PC-3 (cell line): ENCODE results near the gene PYM1.

Source experiments
- EZH2 ChIP-seq: fragments of 300-600 bp; sonication (generic); IDR thresholded peaks from one replicate; pipeline ENCODE4 v1.6.1; 2017; ENCODE audit warnings: antibody characterized with exemption, mild to moderate bottlenecking, low read length; ENCODE audit not compliant: unreplicated experiment
- EZH2phosphoT487 ChIP-seq: fragments of 300-600 bp; sonication (generic); IDR thresholded peaks from 2 replicates; pipeline ENCODE4 v1.6.1; 2018; ENCODE audit warnings: mild to moderate bottlenecking, antibody characterized with exemption, low read length, borderline replicate concordance
- TF ChIP-seq, protein P1 (sequence below): fragments of 300-600 bp; sonication (generic); conservative IDR thresholded peaks from 2 replicates; pipeline ENCODE4 v1.5.1; 2017; ENCODE audit warnings: antibody characterized with exemption, low read depth, mild to moderate bottlenecking, low read length

GRCh38 chr12:55877824-55878223, 49.9 kb downstream of the PYM1 start:
- TF ChIP-seq EZH2 (no peak), EZH2phosphoT487 (no peak)
- TF ChIP-seq, protein P1, sequence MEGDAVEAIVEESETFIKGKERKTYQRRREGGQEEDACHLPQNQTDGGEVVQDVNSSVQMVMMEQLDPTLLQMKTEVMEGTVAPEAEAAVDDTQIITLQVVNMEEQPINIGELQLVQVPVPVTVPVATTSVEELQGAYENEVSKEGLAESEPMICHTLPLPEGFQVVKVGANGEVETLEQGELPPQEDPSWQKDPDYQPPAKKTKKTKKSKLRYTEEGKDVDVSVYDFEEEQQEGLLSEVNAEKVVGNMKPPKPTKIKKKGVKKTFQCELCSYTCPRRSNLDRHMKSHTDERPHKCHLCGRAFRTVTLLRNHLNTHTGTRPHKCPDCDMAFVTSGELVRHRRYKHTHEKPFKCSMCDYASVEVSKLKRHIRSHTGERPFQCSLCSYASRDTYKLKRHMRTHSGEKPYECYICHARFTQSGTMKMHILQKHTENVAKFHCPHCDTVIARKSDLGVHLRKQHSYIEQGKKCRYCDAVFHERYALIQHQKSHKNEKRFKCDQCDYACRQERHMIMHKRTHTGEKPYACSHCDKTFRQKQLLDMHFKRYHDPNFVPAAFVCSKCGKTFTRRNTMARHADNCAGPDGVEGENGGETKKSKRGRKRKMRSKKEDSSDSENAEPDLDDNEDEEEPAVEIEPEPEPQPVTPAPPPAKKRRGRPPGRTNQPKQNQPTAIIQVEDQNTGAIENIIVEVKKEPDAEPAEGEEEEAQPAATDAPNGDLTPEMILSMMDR, result no peak
